Mesothelial cell of epicardium (in vitro differentiated cells): ENCODE data around the gene ULK2. TPM values are rescaled to one million over a fixed set of nuclear protein-coding genes. Genes with fewer than 3 reads are reported as not detected.

Experiments used
- DNase-seq, 2 experiments: peaks; one replicate each; pipeline ENCODE4 v3.0.0; 2021; ENCODE audit warnings: low spot score in 2 of 2; ENCODE audit not compliant: unreplicated experiment in 2 of 2
- H3K27ac Mint-ChIP-seq: 2 replicates; pipeline ENCODE4 v1.8.0; 2021; ENCODE audit warnings: mixed read lengths
- H3K27me3 Mint-ChIP-seq: 2 replicates; pipeline ENCODE4 v1.8.0; 2021; ENCODE audit warnings: low read depth, mixed read lengths
- H3K36me3 Mint-ChIP-seq: 2 replicates; pipeline ENCODE4 v1.8.0; 2021; ENCODE audit warnings: mixed read lengths
- H3K4me1 Mint-ChIP-seq: 2 replicates; pipeline ENCODE4 v1.8.0; 2021; ENCODE audit warnings: mixed read lengths
- H3K4me3 Mint-ChIP-seq: 2 replicates; pipeline ENCODE4 v1.8.0; 2021; ENCODE audit warnings: mild to moderate bottlenecking, moderate library complexity, mixed read lengths
- H3K9me3 Mint-ChIP-seq: 2 replicates; pipeline ENCODE4 v1.8.0; 2021; ENCODE audit warnings: mixed read lengths
- CTCF ChIP-seq: fragments of 200-600 bp; sonication (generic); IDR thresholded peaks from one replicate; pipeline ENCODE4 v1.5.0; 2021; ENCODE audit warnings: antibody characterized with exemption; ENCODE audit not compliant: unreplicated experiment
- total RNA-seq: library from RNA; stranded (reverse); gene quantifications from 3 replicates; pipeline ENCODE4 v1.2.1, GENCODE V29; 2021

The ULK2 gene
- total RNA-seq, 1 donor from 2014 or later = 38.7 TPM

GRCh38 chr17:19747829-19748806, 119.6 kb downstream of the ULK2 start, which contains the start of gene ALDH3A1:
ALDH3A1 (minus strand) TSS chr17:19748298; CDS start chr17:19745129, 3,169 bp downstream.
- DNase-seq = no peak
- H3K36me3 Mint-ChIP-seq = no peaks in the 10 kb centered on the region
- H3K27ac Mint-ChIP-seq = no peak within 1 kb of the TSS
- no peaks in the 10 kb centered on the region for H3K27me3 Mint-ChIP-seq
- TF ChIP-seq CTCF = no peak
- H3K9me3 Mint-ChIP-seq = no peaks in the 10 kb centered on the region
- H3K4me3 Mint-ChIP-seq = no peak within 1 kb of the TSS
- peaks cover 2% of the 10 kb centered on the region for H3K4me1 Mint-ChIP-seq

- H3K9me3 Mint-ChIP-seq = no peaks in the 10 kb centered on the region
- H3K27me3 Mint-ChIP-seq = no peaks in the 10 kb centered on the region
Measured at GRCh38 chr17:19747159-19747719, 120.5 kb downstream of the ULK2 start.

GRCh38 chr17:19746517-19746916, 121.2 kb downstream of the ULK2 start:
- H3K27ac Mint-ChIP-seq = no peak overlapping the region
- DNase-seq = no peak
- H3K27me3 Mint-ChIP-seq = no peaks in the 10 kb centered on the region
- no peak for TF ChIP-seq CTCF
- peaks cover 2% of the 10 kb centered on the region for H3K4me1 Mint-ChIP-seq
- no peaks in the 10 kb centered on the region for H3K9me3 Mint-ChIP-seq
- no peaks in the 10 kb centered on the region for H3K36me3 Mint-ChIP-seq
- H3K4me3 Mint-ChIP-seq = no peak overlapping the region

More at GRCh38 chr17:19747159-19747719, 120.5 kb downstream of the ULK2 start:
- H3K27ac Mint-ChIP-seq = no peak overlapping the region
- no peak overlapping the region for H3K4me3 Mint-ChIP-seq
- peaks cover 2% of the 10 kb centered on the region for H3K4me1 Mint-ChIP-seq
- no peaks in the 10 kb centered on the region for H3K36me3 Mint-ChIP-seq
- no peak for DNase-seq
- TF ChIP-seq CTCF = no peak

- Mint-ChIP-seq H3K4me1 (peaks cover 2% of the 10 kb centered on the region), H3K27me3 (no peaks in the 10 kb centered on the region), H3K9me3 (no peaks in the 10 kb centered on the region), H3K36me3 (no peaks in the 10 kb centered on the region), H3K4me3 (peak overlapping the region; percentile 63), H3K27ac (no peak overlapping the region)
- peak; percentile 97 for TF ChIP-seq CTCF
- peak; percentile 78 to 97 for DNase-seq
Measured at GRCh38 chr17:19744922-19745757, 122.6 kb downstream of the ULK2 start.

GRCh38 chr17:19744492-19744891, 123.2 kb downstream of the ULK2 start:
- Mint-ChIP-seq H3K27ac (no peak overlapping the region), H3K4me3 (peak overlapping the region; percentile 77), H3K9me3 (no peaks in the 10 kb centered on the region), H3K36me3 (no peaks in the 10 kb centered on the region), H3K27me3 (no peaks in the 10 kb centered on the region), H3K4me1 (peaks cover 2% of the 10 kb centered on the region)
- TF ChIP-seq CTCF = no peak
- DNase-seq = no peak
